HepG2 (cell line): Measurements from ENCODE around the gene ZNF512B. TPM values are rescaled to one million over a fixed set of nuclear protein-coding genes. Genes with fewer than 3 reads are reported as not detected.

Experiments
- AGO1 ChIP-seq: fragments of 200-400 bp; formaldehyde crosslinking; IDR thresholded peaks from 2 replicates; pipeline ENCODE4 v1.6.1; 2017; ENCODE audit warnings: mild to moderate bottlenecking, low read depth, low read length, moderate library complexity; ENCODE audit not compliant: poor library complexity, severe bottlenecking
- AGO2 ChIP-seq: fragments of 200-400 bp; formaldehyde crosslinking; optimal IDR thresholded peaks from 2 replicates; pipeline ENCODE3; 2017; ENCODE audit warnings: mild to moderate bottlenecking, low read depth, low read length, moderate library complexity
- ARNT ChIP-seq: fragments of 450-650 bp; IDR thresholded peaks from 2 replicates; pipeline ENCODE4 v1.6.1; 2017
- CBX2 ChIP-seq, 2 experiments: fragments of 200-600 bp in 1 of 2; sonication (generic); formaldehyde crosslinking in 1 of 2; IDR thresholded peaks; 2 replicates each; pipeline versions ENCODE4 v1.7.0 to v1.8.1; 2018 to 2022; ENCODE audit warnings: low read depth in 2 of 2, low read length in 1 of 2, mild to moderate bottlenecking in 1 of 2, missing genetic modification reagents in 1 of 2
- CCAR2 ChIP-seq: fragments of 200-400 bp; formaldehyde crosslinking; optimal IDR thresholded peaks from 2 replicates; pipeline ENCODE3; 2018; ENCODE audit warnings: low read depth, mild to moderate bottlenecking, low read length, moderate library complexity
- ERF ChIP-seq: IDR thresholded peaks from 2 replicates; pipeline ENCODE4 v1.6.1; 2018; ENCODE audit warnings: missing biosample characterization, missing genetic modification reagents
- HMG20B ChIP-seq: conservative IDR thresholded peaks from 2 replicates; pipeline ENCODE4 v1.6.1; 2016; ENCODE audit warnings: missing genetic modification reagents, missing compliant biosample characterization
- IRX3 ChIP-seq: sonication (generic); formaldehyde crosslinking; IDR thresholded peaks from 2 replicates; pipeline ENCODE4 v1.8.1; 2023; ENCODE audit warnings: mild to moderate bottlenecking, low read depth, missing genetic modification reagents, borderline replicate concordance
- MAFF ChIP-seq: IDR thresholded peaks from 2 replicates; pipeline ENCODE4 v1.6.1; 2011; ENCODE audit warnings: low read depth, low read length, improper control_type of control experiment
- MAZ ChIP-seq, 2 experiments: sonication (generic) in 1 of 2; formaldehyde crosslinking in 1 of 2; IDR thresholded peaks; 2 replicates each; pipeline versions ENCODE4 v1.5.0 to v1.6.1; 2012 to 2020; ENCODE audit warnings: low read depth in 2 of 2, mild to moderate bottlenecking in 2 of 2, borderline replicate concordance in 1 of 2, improper control_type of control experiment in 1 of 2, low read length in 1 of 2, missing genetic modification reagents in 1 of 2, moderate library complexity in 1 of 2
- MTA3 ChIP-seq: sonication (generic); formaldehyde crosslinking; IDR thresholded peaks from 2 replicates; pipeline ENCODE4 v1.4.0; 2020; ENCODE audit warnings: missing genetic modification reagents
- NCOA2 ChIP-seq: sonication (generic); formaldehyde crosslinking; IDR thresholded peaks from 2 replicates; pipeline ENCODE4 v1.8.0; 2022; ENCODE audit warnings: inconsistent platforms
- NR2F1 ChIP-seq, 2 experiments: fragments of 450-650 bp in 1 of 2; formaldehyde crosslinking in 1 of 2; IDR thresholded peaks; 2 replicates each; pipeline versions ENCODE4 v1.5.0 to v1.6.1; 2016 to 2020; ENCODE audit warnings: mild to moderate bottlenecking in 1 of 2, missing compliant biosample characterization in 1 of 2, missing genetic modification reagents in 1 of 2, moderate library complexity in 1 of 2
- REXO4 ChIP-seq: sonication (generic); formaldehyde crosslinking; IDR thresholded peaks from 2 replicates; pipeline ENCODE4 v1.8.0; 2022; ENCODE audit warnings: missing genetic modification reagents, mild to moderate bottlenecking, borderline replicate concordance
- RNF2 ChIP-seq: fragments of 450-650 bp; conservative IDR thresholded peaks from 2 replicates; pipeline ENCODE4 v1.6.1; 2016; ENCODE audit warnings: low read depth
- SIX1 ChIP-seq: sonication (generic); formaldehyde crosslinking; IDR thresholded peaks from 2 replicates; pipeline ENCODE4 v1.4.0; 2020; ENCODE audit warnings: missing genetic modification reagents, borderline replicate concordance
- SP4 ChIP-seq: sonication (generic); formaldehyde crosslinking; IDR thresholded peaks from 2 replicates; pipeline ENCODE4 v1.8.1; 2023; ENCODE audit warnings: mild to moderate bottlenecking, missing genetic modification reagents
- SP5 ChIP-seq: IDR thresholded peaks from 2 replicates; pipeline ENCODE4 v1.6.1; 2016; ENCODE audit warnings: low read depth, borderline replicate concordance
- STAG1 ChIP-seq: sonication (generic); formaldehyde crosslinking; IDR thresholded peaks from 2 replicates; pipeline ENCODE4 v1.4.0; 2020; ENCODE audit warnings: missing genetic modification reagents
- ZFP1 ChIP-seq: IDR thresholded peaks from 2 replicates; pipeline ENCODE4 v1.6.1; 2016
- ZFP90 ChIP-seq: sonication (generic); formaldehyde crosslinking; IDR thresholded peaks from 2 replicates; pipeline ENCODE4 v1.8.0; 2022; ENCODE audit warnings: missing genetic modification reagents, mild to moderate bottlenecking, inconsistent platforms, borderline replicate concordance
- ZNF224 ChIP-seq: sonication (generic); formaldehyde crosslinking; IDR thresholded peaks from 2 replicates; pipeline ENCODE4 v1.5.0; 2020; ENCODE audit warnings: mild to moderate bottlenecking, missing genetic modification reagents
- ZNF558 ChIP-seq: sonication (generic); formaldehyde crosslinking; IDR thresholded peaks from 2 replicates; pipeline ENCODE4 v1.9.0; 2022; ENCODE audit warnings: mild to moderate bottlenecking, missing genetic modification reagents, borderline replicate concordance
- ZNF629 ChIP-seq: sonication (generic); formaldehyde crosslinking; conservative IDR thresholded peaks from 2 replicates; pipeline ENCODE4 v1.5.0; 2020; ENCODE audit warnings: missing genetic modification reagents
- ZNF660 ChIP-seq: sonication (generic); formaldehyde crosslinking; IDR thresholded peaks from 2 replicates; pipeline ENCODE4 v1.5.1; 2020; ENCODE audit warnings: mild to moderate bottlenecking, low read depth, missing genetic modification reagents, borderline replicate concordance
- ZNF780A ChIP-seq: sonication (generic); formaldehyde crosslinking; IDR thresholded peaks from 2 replicates; pipeline ENCODE4 v1.8.0; 2022; ENCODE audit warnings: mild to moderate bottlenecking, missing genetic modification reagents, moderate library complexity
- polyA plus RNA-seq, 8 experiments: library from polyadenylated mRNA; depleted of rRNA in 3 of 8; stranded (reverse) in 7 of 8; unstranded in 1 of 8; fragments of >200 nt; fragmentation: Illumina TruSeq in 4 of 8; extraction: Trizol in 4 of 8; gene quantifications; 2 replicates each; pipeline versions ENCODE4 v1.2.1 to v1.2.3, GENCODE V29; 2011 to 2016; ENCODE audit warnings: low read depth in 4 of 8, missing spikeins in 1 of 8, mixed read lengths in 1 of 8; ENCODE audit not compliant: insufficient read depth in 1 of 8
- total RNA-seq, 5 experiments: library from RNA; depleted of rRNA; stranded (reverse); fragments of >200 nt; fragmentation: Illumina TruSeq; extraction: Trizol; gene quantifications; 2 replicates each; pipeline ENCODE4 v1.2.3, GENCODE V29; 2016; ENCODE audit warnings: low read depth in 1 of 5
- TF ChIP-seq, protein P1 (sequence below): sonication (generic); formaldehyde crosslinking; IDR thresholded peaks from 2 replicates; pipeline ENCODE4 v1.4.0; 2020; ENCODE audit warnings: missing genetic modification reagents
- TF ChIP-seq, protein P2 (sequence below): sonication (generic); formaldehyde crosslinking; IDR thresholded peaks from 2 replicates; pipeline ENCODE4 v1.4.0; 2020; ENCODE audit warnings: missing genetic modification reagents; ENCODE audit errors: not compliant biosample characterization
- TF ChIP-seq, protein P3 (sequence below): IDR thresholded peaks from 2 replicates; pipeline ENCODE4 v1.6.1; 2016; ENCODE audit warnings: low read depth, borderline replicate concordance

ZNF512B gene
- total and polyA plus RNA-seq, 2 of the 13 experiments (the other 11 are each of a cell fraction or from before 2014, with no cell fraction given), result 11.5 to 30.6 TPM

DNA sequence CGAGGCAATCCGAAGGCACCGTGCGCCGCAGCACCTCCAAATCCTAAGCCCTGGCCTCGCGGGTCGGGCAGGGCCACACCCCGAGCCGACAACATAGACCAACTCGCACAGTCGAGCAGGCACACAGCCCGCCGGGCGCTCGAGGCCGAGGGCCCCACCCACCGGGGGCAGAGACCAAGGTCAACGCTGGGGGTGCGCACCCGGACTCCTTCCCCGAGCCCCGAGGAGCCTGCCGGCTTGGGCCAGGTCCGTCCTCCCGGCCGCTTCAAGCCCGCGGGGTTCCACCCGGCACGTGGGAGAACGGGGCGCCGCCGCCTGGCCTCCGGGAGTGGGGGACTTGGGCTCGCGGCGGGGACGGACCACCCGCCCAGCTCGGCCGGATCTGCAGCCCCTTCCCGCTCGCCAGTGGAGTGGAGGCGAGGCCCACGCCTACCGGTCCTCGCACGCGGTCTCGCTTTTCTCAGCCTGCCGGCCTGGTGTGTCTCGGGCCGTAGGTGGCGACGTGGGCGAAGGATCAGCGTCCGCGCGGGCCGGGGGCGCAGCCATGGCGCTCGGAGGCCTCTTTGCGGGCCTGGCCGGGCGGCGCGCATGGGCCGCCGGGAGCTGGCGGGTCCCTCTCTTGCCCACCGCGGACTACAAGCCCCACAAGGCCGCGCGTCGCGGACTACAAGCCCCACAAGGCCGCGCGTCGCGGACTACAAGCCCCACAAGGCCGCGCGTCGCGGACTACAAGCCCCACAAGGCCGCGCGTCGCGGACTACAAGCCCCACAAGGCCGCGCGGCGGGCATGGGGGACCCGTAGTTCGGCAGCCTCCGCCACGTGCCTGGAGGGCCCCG is 13.7 kb downstream of the ZNF512B start, which contains the start of gene UCKL1 (continued):
- TF ChIP-seq ZNF780A (CRISPR knock-in tag) (peak; percentile 81), REXO4 (peak; percentile 66), MAFF (no peak), ZNF558 (CRISPR knock-in tag) (peak; percentile 81), SIX1 (CRISPR knock-in tag) (peak; percentile 6; the same call in 1 of the 2 replicates), HMG20B (CRISPR knock-in tag) (peak; percentile 55), MTA3 (CRISPR knock-in tag) (no peak; the same call in 1 of the 2 replicates), ZFP90 (CRISPR knock-in tag) (peak; percentile 98), ZNF660 (CRISPR knock-in tag) (peak; percentile 95; the same call in 1 of the 2 replicates), ZFP1 (no peak; the same call in none of the 2 replicates), AGO1 (peak; percentile 99), ZNF224 (peak; percentile 70; the same call in 1 of the 2 replicates), RNF2 (peak; percentile 89), ARNT (no peak), IRX3 (CRISPR knock-in tag) (peak; percentile 68; the same call in 1 of the 2 replicates), SP5 (CRISPR knock-in tag) (peak; percentile 97), CBX2 (IDR thresholded peaks at IDR 0.05; ENCODE audit: low read depth, low read length) (no peak), CBX2 (CRISPR knock-in tag; IDR thresholded peaks at IDR 0.05; ENCODE audit: low read depth) (peak; percentile 99), SP4 (CRISPR knock-in tag) (peak; percentile 91), ZNF629 (peak; percentile 60), NR2F1 (CRISPR knock-in tag; IDR thresholded peaks at IDR 0.05) (peak; percentile 67 to 87), NCOA2 (peak; percentile 86), CCAR2 (no peak), AGO2 (peak; percentile 100), STAG1 (CRISPR knock-in tag) (peak; percentile 32), MAZ (IDR thresholded peaks at IDR 0.05; ENCODE audit: borderline replicate concordance, low read depth, low read length) (peak; percentile 88), MAZ (CRISPR knock-in tag; IDR thresholded peaks at IDR 0.05; ENCODE audit: low read depth) (peak; percentile 99), ERF (CRISPR knock-in tag) (peak; percentile 99)
- TF ChIP-seq, protein P1, sequence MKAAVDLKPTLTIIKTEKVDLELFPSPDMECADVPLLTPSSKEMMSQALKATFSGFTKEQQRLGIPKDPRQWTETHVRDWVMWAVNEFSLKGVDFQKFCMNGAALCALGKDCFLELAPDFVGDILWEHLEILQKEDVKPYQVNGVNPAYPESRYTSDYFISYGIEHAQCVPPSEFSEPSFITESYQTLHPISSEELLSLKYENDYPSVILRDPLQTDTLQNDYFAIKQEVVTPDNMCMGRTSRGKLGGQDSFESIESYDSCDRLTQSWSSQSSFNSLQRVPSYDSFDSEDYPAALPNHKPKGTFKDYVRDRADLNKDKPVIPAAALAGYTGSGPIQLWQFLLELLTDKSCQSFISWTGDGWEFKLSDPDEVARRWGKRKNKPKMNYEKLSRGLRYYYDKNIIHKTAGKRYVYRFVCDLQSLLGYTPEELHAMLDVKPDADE (CRISPR knock-in tag), result peak; percentile 98
- TF ChIP-seq, protein P2, sequence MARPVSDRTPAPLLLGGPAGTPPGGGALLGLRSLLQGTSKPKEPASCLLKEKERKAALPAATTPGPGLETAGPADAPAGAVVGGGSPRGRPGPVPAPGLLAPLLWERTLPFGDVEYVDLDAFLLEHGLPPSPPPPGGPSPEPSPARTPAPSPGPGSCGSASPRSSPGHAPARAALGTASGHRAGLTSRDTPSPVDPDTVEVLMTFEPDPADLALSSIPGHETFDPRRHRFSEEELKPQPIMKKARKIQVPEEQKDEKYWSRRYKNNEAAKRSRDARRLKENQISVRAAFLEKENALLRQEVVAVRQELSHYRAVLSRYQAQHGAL (CRISPR knock-in tag), result peak; percentile 91
- TF ChIP-seq, protein P3, sequence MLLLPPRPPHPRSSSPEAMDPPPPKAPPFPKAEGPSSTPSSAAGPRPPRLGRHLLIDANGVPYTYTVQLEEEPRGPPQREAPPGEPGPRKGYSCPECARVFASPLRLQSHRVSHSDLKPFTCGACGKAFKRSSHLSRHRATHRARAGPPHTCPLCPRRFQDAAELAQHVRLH (CRISPR knock-in tag), result peak; percentile 98
